B cell (primary cell): Measurements from ENCODE around the gene NPAS2. TPM values are rescaled to one million over a fixed set of nuclear protein-coding genes. Genes with fewer than 3 reads are reported as not detected.

Source experiments
- ATAC-seq: fragments of 200-7000 bp; cut with Tn5 transposase; one replicate; pipeline ENCODE4 v1.10.0; 2021; ENCODE audit warnings: low read depth, mild to moderate bottlenecking, moderate number of reproducible peaks, moderate library complexity
- CTCF ChIA-PET: fragments of 350-600 bp; sonication (Branson Sonifier 250); formaldehyde crosslinking; loops from one replicate; lab custom pipeline; 2021; ENCODE audit warnings: antibody characterized with exemption, inconsistent platforms; lab: Charles Lee
- POLR2A ChIA-PET: fragments of 350-600 bp; sonication (Branson Sonifier 250); formaldehyde crosslinking; loops from one replicate; lab custom pipeline; 2021; ENCODE audit warnings: antibody characterized with exemption; lab: Charles Lee
- DNase-seq: peaks from one replicate; pipeline ENCODE4 v3.0.0; 2013
- H2AFZ ChIP-seq: 2 replicates; pipeline ENCODE4 v1.6.1; 2012; ENCODE audit warnings: mild to moderate bottlenecking, low read depth, low read length; ENCODE audit not compliant: insufficient read depth, poor library complexity, severe bottlenecking
- H3K27ac ChIP-seq, 2 donors: 1 replicate in 1 of 2; 2 replicates in 1 of 2; pipeline ENCODE4 v1.5.1; 2012 to 2013; ENCODE audit warnings: low read length in 2 of 2, mild to moderate bottlenecking in 2 of 2, moderate library complexity in 1 of 2
- H3K27me3 ChIP-seq, 4 experiments: fragments of 200-600 bp in 1 of 4; sonication (generic) in 1 of 4; replicated peaks in 1 of 4; 1 replicate in 2 of 4; 2 replicates in 2 of 4; pipeline versions ENCODE4 v1.6.1 to v1.7.0; 2013 to 2016; ENCODE audit warnings: low read length in 3 of 4, mild to moderate bottlenecking in 2 of 4, mixed read lengths in 1 of 4, moderate library complexity in 1 of 4; ENCODE audit not compliant: insufficient read depth in 4 of 4, control insufficient read depth in 3 of 4; ENCODE audit errors: control extremely low read depth in 1 of 4
- H3K36me3 ChIP-seq, 2 experiments: replicated peaks in 1 of 2; 1 replicate in 1 of 2; 2 replicates in 1 of 2; pipeline versions ENCODE4 v1.6.1 to v1.7.1; 2013; ENCODE audit warnings: low read length in 1 of 2; ENCODE audit not compliant: insufficient read depth in 2 of 2, control insufficient read depth in 1 of 2; ENCODE audit errors: control extremely low read depth in 1 of 2, extremely low read depth in 1 of 2
- H3K4me1 ChIP-seq, 2 donors: fragments of 200-600 bp in 1 of 2; sonication (generic) in 1 of 2; 1 replicate in 1 of 2; 2 replicates in 1 of 2; pipeline versions ENCODE4 v1.5.1 to v1.6.1; 2013 to 2017; ENCODE audit warnings: low read length in 2 of 2; ENCODE audit not compliant: control insufficient read depth in 2 of 2, insufficient read depth in 2 of 2
- H3K4me2 ChIP-seq: replicated peaks from 2 replicates; pipeline ENCODE3; 2012; ENCODE audit warnings: mild to moderate bottlenecking, low read depth, low read length; ENCODE audit not compliant: poor library complexity, severe bottlenecking
- H3K4me3 ChIP-seq, 5 experiments: fragments of 200-600 bp in 1 of 5; sonication (generic) in 1 of 5; 1 replicate in 3 of 5; 2 replicates in 2 of 5; pipeline versions ENCODE4 v1.5.1 to v1.7.0; 2011 to 2016; ENCODE audit warnings: low read length in 4 of 5, mild to moderate bottlenecking in 4 of 5, low read depth in 2 of 5, control low read depth in 1 of 5, moderate library complexity in 1 of 5; ENCODE audit not compliant: insufficient read depth in 1 of 5; ENCODE audit errors: control extremely low read depth in 1 of 5, extremely low read depth in 1 of 5
- H3K79me2 ChIP-seq: fragments of 200-600 bp; sonication (generic); one replicate; pipeline ENCODE4 v1.6.0; 2016; ENCODE audit warnings: low read length; ENCODE audit not compliant: control insufficient read depth, insufficient read depth
- H3K9ac ChIP-seq: fragments of 200-600 bp; sonication (generic); 2 replicates; pipeline ENCODE4 v1.6.1; 2017; ENCODE audit warnings: mild to moderate bottlenecking, low read length, moderate library complexity
- H3K9me3 ChIP-seq, 3 donors: one replicate each; pipeline versions ENCODE4 v1.6.1 to v1.7.1; 2013; ENCODE audit warnings: low read length in 2 of 3; ENCODE audit not compliant: control insufficient read depth in 2 of 3, insufficient read depth in 1 of 3; ENCODE audit errors: control extremely low read depth in 1 of 3
- H4K20me1 ChIP-seq: 2 replicates; pipeline ENCODE4 v1.6.0; 2012; ENCODE audit warnings: mild to moderate bottlenecking, low read length; ENCODE audit not compliant: insufficient read depth, control insufficient read depth, poor library complexity, severe bottlenecking
- H3K27ac Mint-ChIP-seq: one replicate; pipeline ENCODE4 v1.8.0; 2021; ENCODE audit warnings: mixed read lengths
- H3K27me3 Mint-ChIP-seq: one replicate; pipeline ENCODE4 v1.8.0; 2021; ENCODE audit warnings: mixed read lengths
- H3K4me1 Mint-ChIP-seq: one replicate; pipeline ENCODE4 v1.8.0; 2021; ENCODE audit warnings: mixed read lengths
- H3K4me3 Mint-ChIP-seq: one replicate; pipeline ENCODE4 v1.8.0; 2021; ENCODE audit warnings: mixed read lengths
- H3K9me3 Mint-ChIP-seq: one replicate; pipeline ENCODE4 v1.8.0; 2022; ENCODE audit warnings: mixed read lengths; ENCODE audit not compliant: insufficient read depth
- CTCF ChIP-seq: fragments of 200-600 bp; IDR thresholded peaks from one replicate; pipeline ENCODE4 v1.8.0; 2022; ENCODE audit warnings: antibody characterized with exemption, mild to moderate bottlenecking
- EZH2 ChIP-seq: IDR thresholded peaks from 2 replicates; pipeline ENCODE4 v1.6.1; 2012; ENCODE audit warnings: borderline replicate concordance, low read depth, mild to moderate bottlenecking, moderate library complexity, low read length; ENCODE audit not compliant: insufficient read depth, poor library complexity, severe bottlenecking
- WGBS: methylation state at CpG from one replicate; pipeline ENCODE4 v1.1.5; 2013; ENCODE audit warnings: missing lambda C conversion rate; ENCODE audit not compliant: insufficient coverage; 5-methylcytosine and 5-hydroxymethylcytosine counted together
- intact Hi-C: fragments of 100-400 bp; cut with micrococcal nuclease; formaldehyde crosslinking; loops from one replicate; pipeline ENCODE4 v1.10.0; 2022
- polyA plus RNA-seq: library from polyadenylated mRNA; depleted of rRNA; stranded (reverse); fragments of >200 nt; gene quantifications from 2 replicates; pipeline ENCODE4 v1.2.3, GENCODE V29; 2012
- total RNA-seq, 2 donors: library from RNA; stranded (reverse); fragments of 120-200 nt in 1 of 2; gene quantifications; 1 replicate in 1 of 2; 2 replicates in 1 of 2; pipeline versions ENCODE4 v1.2.3 to v1.2.4, GENCODE V29; 2013 to 2022

The NPAS2 gene
- total and polyA plus RNA-seq, 2 donors (not counting 1 experiment from before 2014, with no cell fraction given) = not detected

- H3K4me2 ChIP-seq = no peak overlapping the region
- no peak overlapping the region for H3K9ac ChIP-seq
- no peak overlapping the region for H3K27ac Mint-ChIP-seq
- H3K27me3 ChIP-seq = peaks cover 0 to under 1% (median 0%) of the 10 kb centered on the region in 4 experiments
- H3K4me3 ChIP-seq = no peak overlapping the region
- H3K36me3 ChIP-seq = no peaks in the 10 kb centered on the region
- POLR2A ChIA-PET = no interaction called here
- WGBS = 87% methylated on average over 2 of the region's 3 CpGs
- H3K4me1 Mint-ChIP-seq = no peaks in the 10 kb centered on the region
- H3K4me1 ChIP-seq = no peaks in the 10 kb centered on the region
- H3K9me3 Mint-ChIP-seq = no peaks in the 10 kb centered on the region
- H3K27ac ChIP-seq = no peak overlapping the region
- H4K20me1 ChIP-seq = no peaks in the 10 kb centered on the region
- DNase-seq (no peak), ATAC-seq (no peak)
- H3K9me3 ChIP-seq = peaks cover 0 to 4% (median 0%) of the 10 kb centered on the region in 3 donors
- H3K27me3 Mint-ChIP-seq = peaks cover 19% of the 10 kb centered on the region
- H2AFZ ChIP-seq = no peak overlapping the region
- H3K79me2 ChIP-seq = no peaks in the 10 kb centered on the region
- H3K4me3 Mint-ChIP-seq = no peak overlapping the region
- TF ChIP-seq CTCF (no peak), EZH2 (no peak)
- intact Hi-C loops = no loop called here
- CTCF ChIA-PET = no interaction called here
Observed at GRCh38 chr2:100895934-100896685, 76.2 kb downstream of the NPAS2 start.

GRCh38 chr2:100898035-100898665 lies 78.2 kb downstream of the NPAS2 start:
- peaks cover 28% of the 10 kb centered on the region for H3K27me3 Mint-ChIP-seq
- TF ChIP-seq CTCF (no peak), EZH2 (no peak)
- Histone ChIP-seq H3K27ac (no peak overlapping the region), H3K27me3 (peaks cover 0 to 6% (median 0%) of the 10 kb centered on the region in 4 experiments), H2AFZ (no peak overlapping the region), H3K4me3 (no peak overlapping the region), H3K9ac (no peak overlapping the region), H3K9me3 (peaks cover 0 to 4% (median 0%) of the 10 kb centered on the region in 3 donors), H3K4me2 (no peak overlapping the region), H3K4me1 (no peaks in the 10 kb centered on the region), H4K20me1 (no peaks in the 10 kb centered on the region), H3K79me2 (no peaks in the 10 kb centered on the region), H3K36me3 (no peaks in the 10 kb centered on the region)
- no peak overlapping the region for H3K27ac Mint-ChIP-seq
- no peaks in the 10 kb centered on the region for H3K9me3 Mint-ChIP-seq
- intact Hi-C loops = no loop called here
- WGBS = 96% methylated on average over 6 of the region's 8 CpGs
- ChIA-PET POLR2A (no interaction called here), CTCF (no interaction called here)
- H3K4me3 Mint-ChIP-seq = no peak overlapping the region
- no peaks in the 10 kb centered on the region for H3K4me1 Mint-ChIP-seq
- DNase-seq (no peak), ATAC-seq (no peak)
